CD4-positive, CD25-positive, alpha-beta regulatory T cell (primary cell): ENCODE measurements around the gene LRR1. TPM values are rescaled to one million over a fixed set of nuclear protein-coding genes. Genes with fewer than 3 reads are reported as not detected.
"Not testable (repeated sequence)": the region's sequence is repeated elsewhere in the genome, so short reads cannot be mapped to it uniquely, and the experiment has no call there.

ENCODE experiments used
- ATAC-seq, 2 donors: fragments of 150-1000 bp; cut with Tn5 transposase; one replicate each; pipeline ENCODE4 v1.10.0; 2021; ENCODE audit warnings: low read depth in 2 of 2, moderate number of reproducible peaks in 2 of 2, moderate library complexity in 1 of 2
- DNase-seq, 3 donors: peaks; one replicate each; pipeline versions ENCODE4 v3.0.0 to v3.0.0-alpha.2; 2012 to 2022; ENCODE audit warnings: mixed read lengths in 1 of 3
- H3K27ac ChIP-seq: one replicate; pipeline ENCODE4 v1.7.0; 2013; ENCODE audit warnings: mild to moderate bottlenecking, low read length; ENCODE audit not compliant: insufficient read depth, poor library complexity, severe bottlenecking
- H3K27me3 ChIP-seq: one replicate; pipeline ENCODE4 v1.7.0; 2013; ENCODE audit warnings: low read length; ENCODE audit not compliant: control insufficient read depth, insufficient read depth
- H3K36me3 ChIP-seq: one replicate; pipeline ENCODE4 v1.7.0; 2013; ENCODE audit warnings: mild to moderate bottlenecking, low read length, moderate library complexity; ENCODE audit not compliant: control insufficient read depth, insufficient read depth
- H3K4me1 ChIP-seq: 2 replicates; pipeline ENCODE4 v1.7.0; 2013; ENCODE audit warnings: mild to moderate bottlenecking, low read length; ENCODE audit not compliant: insufficient read depth, control insufficient read depth, poor library complexity, severe bottlenecking
- H3K4me3 ChIP-seq: one replicate; pipeline ENCODE4 v1.7.0; 2013; ENCODE audit warnings: low read depth, mild to moderate bottlenecking, low read length, moderate library complexity
- H3K9me3 ChIP-seq, 2 experiments: 1 replicate in 1 of 2; 2 replicates in 1 of 2; pipeline ENCODE4 v1.7.0; 2013; ENCODE audit warnings: low read length in 2 of 2, mild to moderate bottlenecking in 1 of 2, moderate library complexity in 1 of 2; ENCODE audit not compliant: control insufficient read depth in 2 of 2
- H3K27ac Mint-ChIP-seq, 3 donors: one replicate each; pipeline ENCODE4 v1.8.0; 2020 to 2022; ENCODE audit warnings: mild to moderate bottlenecking in 3 of 3, mixed read lengths in 3 of 3, moderate library complexity in 2 of 3
- H3K27me3 Mint-ChIP-seq: one replicate; pipeline ENCODE4 v1.8.0; 2022; ENCODE audit warnings: mild to moderate bottlenecking, mixed read lengths
- H3K36me3 Mint-ChIP-seq: one replicate; pipeline ENCODE4 v1.8.0; 2020; ENCODE audit warnings: mixed read lengths
- H3K4me1 Mint-ChIP-seq, 4 donors: one replicate each; pipeline ENCODE4 v1.8.0; 2020 to 2022; ENCODE audit warnings: mixed read lengths in 4 of 4, mild to moderate bottlenecking in 1 of 4
- H3K4me3 Mint-ChIP-seq, 4 donors: one replicate each; pipeline ENCODE4 v1.8.0; 2020 to 2022; ENCODE audit warnings: mild to moderate bottlenecking in 4 of 4, mixed read lengths in 4 of 4, moderate library complexity in 3 of 4
- H3K9me3 Mint-ChIP-seq, 7 donors: one replicate each; pipeline ENCODE4 v1.8.0; 2020 to 2022; ENCODE audit warnings: mixed read lengths in 7 of 7, mild to moderate bottlenecking in 3 of 7, moderate library complexity in 2 of 7
- polyA plus RNA-seq, 4 donors: library from polyadenylated mRNA; unstranded; fragments of 300-500 nt; fragmentation: Illumina TruSeq; gene quantifications; one replicate each; pipeline ENCODE4 v1.2.3, GENCODE V29; 2021
- total RNA-seq: library from RNA; stranded (reverse); gene quantifications from one replicate; pipeline ENCODE4 v1.2.3, GENCODE V29; 2022

LRR1 gene
- total and polyA plus RNA-seq, 5 donors from 2014 or later = 11.2 to 26.7 (median 17.3) TPM

DNA sequence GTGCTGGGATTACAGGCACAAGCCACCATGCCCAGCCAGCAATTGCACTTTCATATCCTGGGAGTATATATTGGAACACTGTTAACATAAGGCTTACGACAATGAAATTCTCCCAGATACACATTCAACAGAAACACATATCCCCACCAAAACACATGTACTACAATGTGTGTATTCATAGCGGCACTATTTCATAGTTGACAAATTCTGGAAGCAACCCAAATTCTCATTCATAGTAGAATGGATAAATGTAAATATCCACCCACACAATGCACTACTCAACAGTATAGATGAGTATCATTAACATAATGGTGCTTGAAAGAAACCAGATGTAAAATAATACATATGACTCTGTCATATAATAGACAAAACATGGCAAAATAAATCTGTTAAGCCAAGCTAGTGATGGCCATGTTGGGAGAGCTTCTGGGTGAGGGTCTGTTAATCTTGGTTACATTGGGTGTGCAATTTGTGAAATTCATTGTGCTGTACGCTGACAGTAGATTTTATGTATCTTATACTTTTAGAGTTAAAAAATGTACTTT lies 38.9 kb downstream of the LRR1 start:
- Mint-ChIP-seq H3K9me3 (no peaks in the 10 kb centered on the region), H3K27me3 (peaks cover 6% of the 10 kb centered on the region), H3K4me3 (peak overlapping the region in 3 of 4 donors; percentile 49 to 99 (median 51)), H3K27ac (peak overlapping the region in 2 of 3 donors; percentile 29 to 99), H3K36me3 (peaks cover 22% of the 10 kb centered on the region), H3K4me1 (peaks cover 33 to 73% (median 57%) of the 10 kb centered on the region in 4 donors)
- H3K4me3 ChIP-seq = no peak overlapping the region
- no peaks in the 10 kb centered on the region for H3K9me3 ChIP-seq
- no peak overlapping the region for H3K27ac ChIP-seq
- no peaks in the 10 kb centered on the region for H3K27me3 ChIP-seq
- no peak for DNase-seq
- no peak for ATAC-seq
- H3K36me3 ChIP-seq = no peaks in the 10 kb centered on the region
- peaks cover 33% of the 10 kb centered on the region for H3K4me1 ChIP-seq

DNA sequence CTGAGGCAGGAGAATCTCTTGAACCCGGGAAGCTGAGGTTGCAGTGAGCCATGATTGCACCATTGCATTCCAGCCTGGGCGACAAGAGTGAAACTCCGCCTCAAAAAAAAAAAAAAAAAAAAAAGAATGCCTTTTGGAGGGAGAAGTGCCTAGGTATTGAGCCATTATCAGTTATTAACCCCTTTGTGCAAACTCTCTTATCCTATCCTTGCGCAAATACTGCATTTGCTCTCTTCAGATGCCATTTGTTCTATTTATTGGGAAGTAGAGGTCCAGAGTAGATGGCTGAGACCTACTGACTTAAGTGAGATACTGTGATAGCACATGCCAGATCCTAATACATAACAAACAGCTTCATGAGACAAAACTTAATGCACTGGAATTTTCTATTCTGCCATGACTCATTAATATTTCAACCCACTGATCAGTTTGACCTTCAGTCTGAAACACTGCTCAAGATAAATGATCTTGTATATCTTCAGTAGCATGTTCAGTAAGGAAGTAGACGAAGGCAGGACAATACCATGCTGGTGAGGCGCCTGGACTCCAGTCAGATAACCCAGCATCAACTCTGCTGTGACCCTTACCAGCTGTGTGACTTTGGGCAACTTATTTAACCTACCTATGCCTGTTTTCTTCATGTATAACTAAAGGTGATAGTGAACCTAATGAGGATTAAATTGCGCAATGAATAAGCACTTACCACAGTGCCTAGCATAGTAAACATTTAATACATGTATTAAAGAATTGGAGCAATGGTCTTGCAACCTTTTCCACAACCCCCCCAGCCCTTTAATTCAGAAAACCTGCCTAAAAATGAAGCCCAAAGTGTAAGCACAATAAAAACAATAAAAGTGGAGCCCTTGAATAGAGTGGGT lies 42.0 kb downstream of the LRR1 start:
- Mint-ChIP-seq H3K27me3 (no peaks in the 10 kb centered on the region), H3K27ac (peak overlapping the region in 2 of 3 donors; percentile 70 to 80), H3K9me3 (no peaks in the 10 kb centered on the region), H3K4me3 (peak overlapping the region in 2 of 4 donors; percentile 6 to 36), H3K4me1 (peaks cover 38 to 70% (median 55%) of the 10 kb centered on the region in 4 donors), H3K36me3 (peaks cover 22% of the 10 kb centered on the region)
- DNase-seq = no peak
- H3K4me3 ChIP-seq = no peak overlapping the region
- H3K36me3 ChIP-seq = no peaks in the 10 kb centered on the region
- ATAC-seq = no peak
- H3K27ac ChIP-seq = no peak overlapping the region
- peaks cover 26% of the 10 kb centered on the region for H3K4me1 ChIP-seq
- no peaks in the 10 kb centered on the region for H3K27me3 ChIP-seq
- H3K9me3 ChIP-seq = no peaks in the 10 kb centered on the region

GRCh38 chr14:49641697-49642129 lies 43.0 kb downstream of the LRR1 start:
- Histone ChIP-seq H3K27ac (no peak overlapping the region), H3K4me3 (no peak overlapping the region), H3K9me3 (no peaks in the 10 kb centered on the region), H3K4me1 (peaks cover 16% of the 10 kb centered on the region), H3K27me3 (no peaks in the 10 kb centered on the region), H3K36me3 (no peaks in the 10 kb centered on the region)
- H3K27ac Mint-ChIP-seq = peak overlapping the region in 2 of 3 donors; percentile 20 to 66
- no peaks in the 10 kb centered on the region for H3K27me3 Mint-ChIP-seq
- no peak for DNase-seq
- H3K4me1 Mint-ChIP-seq = peaks cover 34 to 62% (median 51%) of the 10 kb centered on the region in 4 donors
- H3K36me3 Mint-ChIP-seq = peaks cover 21% of the 10 kb centered on the region
- no peaks in the 10 kb centered on the region for H3K9me3 Mint-ChIP-seq
- H3K4me3 Mint-ChIP-seq = peak overlapping the region in 1 of 4 donors; percentile 18
- no peak for ATAC-seq

- Histone ChIP-seq H3K9me3 (no peaks in the 10 kb centered on the region), H3K27ac (peak overlapping the region; percentile 17), H3K27me3 (no peaks in the 10 kb centered on the region), H3K36me3 (no peaks in the 10 kb centered on the region), H3K4me3 (no peak overlapping the region), H3K4me1 (peaks cover 14% of the 10 kb centered on the region)
- ATAC-seq (no peak), DNase-seq (no peak)
- Mint-ChIP-seq H3K27me3 (no peaks in the 10 kb centered on the region), H3K4me1 (peaks cover 31 to 62% (median 51%) of the 10 kb centered on the region in 4 donors), H3K27ac (peak overlapping the region; percentile 7 to 66 (median 20)), H3K36me3 (peaks cover 22% of the 10 kb centered on the region), H3K4me3 (peak overlapping the region in 1 of 4 donors; percentile 18), H3K9me3 (no peaks in the 10 kb centered on the region)
Measured at GRCh38 chr14:49642163-49642562, 43.4 kb downstream of the LRR1 start.

DNA sequence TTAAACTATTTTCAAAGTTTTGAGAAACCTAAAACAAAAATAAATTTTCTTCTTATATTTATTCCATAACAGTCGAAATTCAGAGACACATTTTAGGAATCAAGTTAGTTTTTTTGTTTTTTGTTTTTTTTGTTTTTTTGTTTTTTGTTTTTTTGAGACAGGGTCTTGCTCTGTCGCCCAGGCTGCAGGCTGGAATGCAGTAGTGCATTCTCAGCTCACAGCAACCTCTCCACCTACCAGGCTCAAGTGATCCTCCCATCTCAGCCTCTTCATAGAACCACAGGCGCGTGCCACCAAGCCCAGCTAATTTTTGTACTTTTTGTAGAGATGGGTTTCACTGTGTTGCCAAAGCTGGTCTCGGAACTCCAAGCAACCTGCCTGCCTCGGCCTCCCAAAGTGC lies 54.8 kb downstream of the LRR1 start:
- H3K9me3 ChIP-seq = no peaks in the 10 kb centered on the region
- H3K27me3 Mint-ChIP-seq = no peaks in the 10 kb centered on the region
- no peaks in the 10 kb centered on the region for H3K36me3 ChIP-seq
- ATAC-seq (no peak), DNase-seq (no peak)
- H3K36me3 Mint-ChIP-seq = peaks cover 3% of the 10 kb centered on the region
- no peak overlapping the region for H3K27ac Mint-ChIP-seq
- no peaks in the 10 kb centered on the region for H3K4me1 ChIP-seq
- H3K27ac ChIP-seq = no peak overlapping the region
- no peak overlapping the region for H3K4me3 ChIP-seq
- H3K9me3 Mint-ChIP-seq = no peaks in the 10 kb centered on the region
- no peak overlapping the region for H3K4me3 Mint-ChIP-seq
- H3K27me3 ChIP-seq = no peaks in the 10 kb centered on the region
- peaks cover 0 to 6% (median 2%) of the 10 kb centered on the region in 4 donors for H3K4me1 Mint-ChIP-seq

- Mint-ChIP-seq H3K9me3 (no peaks in the 10 kb centered on the region), H3K36me3 (peaks cover 3% of the 10 kb centered on the region), H3K4me1 (peaks cover 0 to 6% (median 2%) of the 10 kb centered on the region in 4 donors), H3K27me3 (no peaks in the 10 kb centered on the region), H3K27ac (no peak overlapping the region), H3K4me3 (no peak overlapping the region)
- Histone ChIP-seq H3K27ac (no peak overlapping the region), H3K4me1 (no peaks in the 10 kb centered on the region), H3K36me3 (no peaks in the 10 kb centered on the region), H3K9me3 (no peaks in the 10 kb centered on the region), H3K4me3 (no peak overlapping the region), H3K27me3 (no peaks in the 10 kb centered on the region)
- no peak for DNase-seq
- no peak for ATAC-seq
Measured at GRCh38 chr14:49654511-49654910, 55.8 kb downstream of the LRR1 start.

GRCh38 chr14:49657500-49657899 lies 58.8 kb downstream of the LRR1 start:
- H3K27me3 Mint-ChIP-seq, H3K9me3 ChIP-seq, H3K4me3 Mint-ChIP-seq, H3K4me1 Mint-ChIP-seq, H3K4me1 ChIP-seq, H3K4me3 ChIP-seq, DNase-seq, H3K9me3 Mint-ChIP-seq, H3K36me3 ChIP-seq, H3K27me3 ChIP-seq, ATAC-seq, H3K27ac ChIP-seq, H3K36me3 Mint-ChIP-seq: not testable (repeated sequence)
- H3K27ac Mint-ChIP-seq = peak overlapping the region in 2 of 3 donors; percentile 31 to 76
